IMR-90 (cell line): Measurements from ENCODE around the gene EMP1. TPM values are rescaled to one million over a fixed set of nuclear protein-coding genes. Genes with fewer than 3 reads are reported as not detected.

ENCODE experiments used
- ATAC-seq: fragments of 200-7000 bp; cut with Tn5 transposase; 2 replicates; pipeline ENCODE4 v1.9.1; 2020; ENCODE audit warnings: low read depth, mild to moderate bottlenecking, moderate library complexity
- BruUV-seq: library from RNA; stranded (reverse); fragments of 400-500 nt; replicated peaks from 2 replicates; lab custom pipeline; 2021; lab: Mats Ljungman, UMichigan
- CTCF ChIA-PET: fragments of 300-600 bp; formaldehyde crosslinking; extraction: SDS; loops from one replicate; lab custom pipeline; 2021; ENCODE audit warnings: antibody characterized with exemption; lab: Yijun Ruan, JAX
- POLR2A ChIA-PET: fragments of 300-600 bp; sonication (Branson Sonifier 250); formaldehyde crosslinking; loops from one replicate; lab custom pipeline; 2022; ENCODE audit warnings: antibody characterized with exemption; ENCODE audit not compliant: unreplicated experiment; lab: Charles Lee
- DNase-seq: peaks from one replicate; pipeline ENCODE4 v3.0.0; 2013
- H2AFZ ChIP-seq: replicated peaks from 2 replicates; pipeline ENCODE3; 2013; ENCODE audit warnings: low read length, mild to moderate bottlenecking; ENCODE audit not compliant: poor library complexity
- H2AK5ac ChIP-seq: 2 replicates; pipeline ENCODE4 v1.6.1; 2013; ENCODE audit warnings: low read depth, low read length, inconsistent platforms
- H2AK9ac ChIP-seq: replicated peaks from 2 replicates; pipeline ENCODE3; 2013; ENCODE audit warnings: mild to moderate bottlenecking, low read depth, low read length, moderate library complexity; ENCODE audit not compliant: poor library complexity
- H2BK120ac ChIP-seq: 2 replicates; pipeline ENCODE4 v1.6.1; 2013; ENCODE audit warnings: low read depth, low read length, inconsistent platforms
- H2BK15ac ChIP-seq: 3 replicates; pipeline ENCODE4 v1.6.1; 2013; ENCODE audit warnings: low read depth, low read length, inconsistent platforms
- H2BK20ac ChIP-seq: 2 replicates; pipeline ENCODE4 v1.6.1; 2013; ENCODE audit warnings: low read depth, mild to moderate bottlenecking, inconsistent platforms, low read length, moderate library complexity
- H2BK5ac ChIP-seq: 2 replicates; pipeline ENCODE4 v1.6.1; 2013; ENCODE audit warnings: mild to moderate bottlenecking, low read depth, low read length, inconsistent platforms; ENCODE audit not compliant: poor library complexity, severe bottlenecking
- H3K14ac ChIP-seq: replicated peaks from 2 replicates; pipeline ENCODE4 v1.6.1; 2013; ENCODE audit warnings: low read depth, low read length, inconsistent platforms
- H3K18ac ChIP-seq: 2 replicates; pipeline ENCODE4 v1.6.1; 2013; ENCODE audit warnings: low read depth, low read length, control low read depth
- H3K23ac ChIP-seq: 2 replicates; pipeline ENCODE4 v1.6.1; 2013; ENCODE audit warnings: low read depth, low read length, inconsistent platforms
- H3K27ac ChIP-seq: 2 replicates; pipeline ENCODE4 v1.5.1; 2013; ENCODE audit warnings: mild to moderate bottlenecking, control low read depth, low read length; ENCODE audit not compliant: insufficient read depth
- H3K27me3 ChIP-seq: 2 replicates; pipeline ENCODE4 v1.6.1; 2013; ENCODE audit warnings: low read length; ENCODE audit not compliant: control insufficient read depth, insufficient read depth
- H3K36me3 ChIP-seq: 2 replicates; pipeline ENCODE4 v1.6.1; 2013; ENCODE audit warnings: low read length, mixed read lengths; ENCODE audit not compliant: control insufficient read depth, insufficient read depth
- H3K4ac ChIP-seq: 2 replicates; pipeline ENCODE4 v1.6.1; 2013; ENCODE audit warnings: low read depth, low read length, inconsistent platforms
- H3K4me1 ChIP-seq: 2 replicates; pipeline ENCODE4 v1.6.1; 2013; ENCODE audit warnings: low read length, mixed read lengths; ENCODE audit not compliant: control insufficient read depth, insufficient read depth
- H3K4me2 ChIP-seq: 2 replicates; pipeline ENCODE4 v1.6.1; 2013; ENCODE audit warnings: low read depth, mild to moderate bottlenecking, control low read depth, low read length, moderate library complexity
- H3K4me3 ChIP-seq: 2 replicates; pipeline ENCODE4 v1.5.1; 2013; ENCODE audit warnings: low read depth, mild to moderate bottlenecking, control low read depth, low read length, moderate library complexity; ENCODE audit not compliant: insufficient read depth
- H3K56ac ChIP-seq: 2 replicates; pipeline ENCODE4 v1.6.1; 2013; ENCODE audit warnings: low read length, inconsistent platforms; ENCODE audit not compliant: insufficient read depth; ENCODE audit errors: extremely low read depth
- H3K79me1 ChIP-seq, 2 experiments: 2 replicates each; pipeline ENCODE4 v1.6.1; 2013; ENCODE audit warnings: low read length in 2 of 2, inconsistent platforms in 1 of 2, low read depth in 1 of 2
- H3K9ac ChIP-seq: 2 replicates; pipeline ENCODE4 v1.6.1; 2013; ENCODE audit warnings: low read depth, low read length, control low read depth
- H3K9me1 ChIP-seq: 2 replicates; pipeline ENCODE4 v1.6.1; 2013; ENCODE audit warnings: low read length, inconsistent platforms; ENCODE audit not compliant: insufficient read depth
- H3K9me3 ChIP-seq: 2 replicates; pipeline ENCODE4 v1.6.1; 2013; ENCODE audit warnings: low read length; ENCODE audit not compliant: control insufficient read depth, insufficient read depth
- H4K20me1 ChIP-seq: 2 replicates; pipeline ENCODE4 v1.6.1; 2013; ENCODE audit warnings: low read length, inconsistent platforms; ENCODE audit not compliant: insufficient read depth
- H4K5ac ChIP-seq: 2 replicates; pipeline ENCODE4 v1.6.1; 2013; ENCODE audit warnings: mild to moderate bottlenecking, low read depth, low read length, control low read depth
- H4K8ac ChIP-seq, 2 experiments: 2 replicates each; pipeline ENCODE4 v1.6.1; 2013; ENCODE audit warnings: low read depth in 2 of 2, low read length in 2 of 2, control low read depth in 1 of 2, inconsistent platforms in 1 of 2
- H4K91ac ChIP-seq: 2 replicates; pipeline ENCODE4 v1.6.1; 2013; ENCODE audit warnings: low read depth, low read length, inconsistent platforms; ENCODE audit not compliant: insufficient read depth
- CEBPB ChIP-seq: IDR thresholded peaks from 2 replicates; pipeline ENCODE4 v1.6.1; 2012; ENCODE audit warnings: low read depth, low read length, improper control_type of control experiment
- CHD1 ChIP-seq: IDR thresholded peaks from 2 replicates; pipeline ENCODE4 v1.6.1; 2012; ENCODE audit warnings: low read depth, low read length, improper control_type of control experiment
- FOS ChIP-seq: fragments of 150-350 bp; IDR thresholded peaks from 2 replicates; pipeline ENCODE4 v1.6.1; 2016; ENCODE audit warnings: low read depth, low read length
- MAFK ChIP-seq: IDR thresholded peaks from 2 replicates; pipeline ENCODE4 v1.6.1; 2012; ENCODE audit warnings: low read depth, low read length, improper control_type of control experiment
- MAZ ChIP-seq: IDR thresholded peaks from 2 replicates; pipeline ENCODE4 v1.6.1; 2012; ENCODE audit warnings: low read depth, mild to moderate bottlenecking, low read length, improper control_type of control experiment, moderate library complexity, borderline replicate concordance
- MXI1 ChIP-seq: IDR thresholded peaks from 2 replicates; pipeline ENCODE4 v1.6.1; 2012; ENCODE audit warnings: low read depth, mild to moderate bottlenecking, low read length, moderate library complexity, borderline replicate concordance
- NFE2L2 ChIP-seq: fragments of 150-350 bp; IDR thresholded peaks from 2 replicates; pipeline ENCODE4 v1.6.1; 2016; ENCODE audit warnings: low read depth, mild to moderate bottlenecking, low read length
- POLR2A ChIP-seq: IDR thresholded peaks from 2 replicates; pipeline ENCODE4 v1.6.1; 2012; ENCODE audit warnings: mild to moderate bottlenecking, low read depth, low read length
- RAD21 ChIP-seq: IDR thresholded peaks from 2 replicates; pipeline ENCODE4 v1.6.1; 2012; ENCODE audit warnings: low read length, improper control_type of control experiment
- RCOR1 ChIP-seq: IDR thresholded peaks from 2 replicates; pipeline ENCODE4 v1.6.1; 2012; ENCODE audit warnings: mild to moderate bottlenecking, low read length, improper control_type of control experiment; ENCODE audit not compliant: insufficient replicate concordance
- RFX5 ChIP-seq: IDR thresholded peaks from 2 replicates; pipeline ENCODE4 v1.8.0; 2012; ENCODE audit warnings: low read depth, mild to moderate bottlenecking, low read length, moderate library complexity
- SMC3 ChIP-seq: fragments of 150-350 bp; IDR thresholded peaks from 2 replicates; pipeline ENCODE4 v1.6.1; 2016; ENCODE audit warnings: low read depth, mild to moderate bottlenecking, antibody characterized with exemption, low read length, moderate library complexity
- WGBS, 2 experiments: methylation state at CpG; one replicate each; pipeline versions ENCODE4 v1.1.5 to v1.1.7; 2013; ENCODE audit warnings: missing lambda C conversion rate in 2 of 2; ENCODE audit not compliant: insufficient read length in 1 of 2; ENCODE audit errors: extremely low coverage in 2 of 2; 5-methylcytosine and 5-hydroxymethylcytosine counted together
- dilution Hi-C: fragments of 300-500 bp; cut with HindIII; formaldehyde crosslinking; loops from one replicate; pipeline ENCODE4 v1.14.3; 2018; ENCODE audit warnings: low sequenced_read_pairs; ENCODE audit not compliant: unreplicated experiment
- in situ Hi-C: fragments of 300-500 bp; cut with MboI; formaldehyde crosslinking; loops from 3 replicates; pipeline ENCODE4 v1.14.3; 2019; ENCODE audit warnings: low sequenced_read_pairs, inconsistent platforms, mixed read lengths
- intact Hi-C: fragments of 100-400 bp; cut with micrococcal nuclease; formaldehyde crosslinking; loops from 2 replicates; pipeline ENCODE4 v1.10.0; 2022
- polyA plus RNA-seq, 3 experiments: library from polyadenylated mRNA; depleted of rRNA; stranded (reverse); fragments of >200 nt; gene quantifications; 2 replicates each; pipeline ENCODE4 v1.2.3, GENCODE V29; 2012; ENCODE audit warnings: low replicate concordance in 1 of 3
- total RNA-seq: library from RNA; depleted of rRNA; stranded (reverse); fragments of >200 nt; gene quantifications from 2 replicates; pipeline ENCODE4 v1.2.3, GENCODE V29; 2012
- TF ChIP-seq, protein P1 (sequence below): conservative IDR thresholded peaks from 2 replicates; pipeline ENCODE4 v1.5.1; 2012; ENCODE audit warnings: mild to moderate bottlenecking, low read depth, low read length, improper control_type of control experiment
- TF ChIP-seq, protein P2 (sequence below): fragments of 150-350 bp; IDR thresholded peaks from 2 replicates; pipeline ENCODE4 v1.6.1; 2017; ENCODE audit warnings: mild to moderate bottlenecking, antibody characterized with exemption, low read length, low read depth
- TF ChIP-seq, protein P3 (sequence below): fragments of 150-350 bp; IDR thresholded peaks from 2 replicates; pipeline ENCODE4 v1.6.1; 2016; ENCODE audit warnings: low read depth, mild to moderate bottlenecking, low read length, moderate library complexity, borderline replicate concordance

The EMP1 gene
- total and polyA plus RNA-seq, 2 of the 4 experiments (the other 2 are of a cell fraction), result 137 to 201 TPM

DNA sequence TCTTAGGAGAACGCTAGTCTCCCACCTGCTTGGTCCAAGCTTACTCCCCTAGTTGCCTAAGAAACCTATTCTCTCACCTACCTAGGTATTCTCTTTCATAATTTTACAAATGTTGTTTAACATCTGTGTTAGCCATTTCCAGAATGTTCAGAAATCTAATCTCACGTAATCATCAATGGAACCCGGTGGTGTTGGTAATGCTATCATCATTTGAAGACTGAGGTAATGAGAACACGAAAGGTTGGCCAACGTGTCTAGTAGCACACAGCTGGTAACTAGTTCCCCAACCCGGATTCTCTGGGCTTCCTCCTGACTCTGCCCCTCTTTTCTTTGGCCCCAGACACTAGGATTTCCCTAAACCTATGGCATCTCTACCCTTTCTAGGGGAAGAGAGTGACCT is 43.8 kb upstream of the EMP1 start:
- ATAC-seq, result no peak
- Histone ChIP-seq H2BK120ac (no peak overlapping the region), H3K36me3 (no peaks in the 10 kb centered on the region), H2AK9ac (no peak overlapping the region), H4K8ac (no peak overlapping the region), H3K4me3 (no peak overlapping the region), H3K27ac (no peak overlapping the region), H2AFZ (no peak overlapping the region), H4K91ac (no peak overlapping the region), H2BK5ac (no peak overlapping the region), H3K27me3 (no peaks in the 10 kb centered on the region), H3K9ac (no peak overlapping the region), H3K23ac (no peak overlapping the region), H4K20me1 (no peaks in the 10 kb centered on the region), H3K4me2 (no peak overlapping the region), H3K56ac (no peak overlapping the region), H3K4me1 (peaks cover 9% of the 10 kb centered on the region), H3K4ac (no peak overlapping the region), H2AK5ac (no peak overlapping the region), H3K9me1 (no peaks in the 10 kb centered on the region), H3K9me3 (no peaks in the 10 kb centered on the region), H3K18ac (no peak overlapping the region), H4K5ac (no peak overlapping the region), H2BK20ac (no peak overlapping the region), H3K14ac (no peak overlapping the region), H2BK15ac (no peak overlapping the region), H3K79me1 (no peaks in the 10 kb centered on the region)
- no TSS peak for BruUV-seq
- dilution Hi-C loops (no loop called here), intact Hi-C loops (no loop called here), in situ Hi-C loops (no loop called here)
- WGBS, 2 experiments, result 93% methylated on average over 4 of the region's 6 CpGs; no CpG with 5 or more reads in 1 of the 2 experiments
- no peak for DNase-seq
- CTCF ChIA-PET, result interaction anchor here (1.7 kb wide), 1 partner anchor 26 kb away, joined by 4 read pairs; no protein-coding TSS in a partner anchor
- POLR2A ChIA-PET, result no interaction called here
- TF ChIP-seq RAD21 (no peak), CHD1 (no peak), MXI1 (no peak), MAZ (no peak), POLR2A (no peak), SMC3 (no peak), NFE2L2 (no peak), MAFK (no peak), RCOR1 (no peak), FOS (no peak), CEBPB (no peak), RFX5 (no peak)
- TF ChIP-seq, protein P1, sequence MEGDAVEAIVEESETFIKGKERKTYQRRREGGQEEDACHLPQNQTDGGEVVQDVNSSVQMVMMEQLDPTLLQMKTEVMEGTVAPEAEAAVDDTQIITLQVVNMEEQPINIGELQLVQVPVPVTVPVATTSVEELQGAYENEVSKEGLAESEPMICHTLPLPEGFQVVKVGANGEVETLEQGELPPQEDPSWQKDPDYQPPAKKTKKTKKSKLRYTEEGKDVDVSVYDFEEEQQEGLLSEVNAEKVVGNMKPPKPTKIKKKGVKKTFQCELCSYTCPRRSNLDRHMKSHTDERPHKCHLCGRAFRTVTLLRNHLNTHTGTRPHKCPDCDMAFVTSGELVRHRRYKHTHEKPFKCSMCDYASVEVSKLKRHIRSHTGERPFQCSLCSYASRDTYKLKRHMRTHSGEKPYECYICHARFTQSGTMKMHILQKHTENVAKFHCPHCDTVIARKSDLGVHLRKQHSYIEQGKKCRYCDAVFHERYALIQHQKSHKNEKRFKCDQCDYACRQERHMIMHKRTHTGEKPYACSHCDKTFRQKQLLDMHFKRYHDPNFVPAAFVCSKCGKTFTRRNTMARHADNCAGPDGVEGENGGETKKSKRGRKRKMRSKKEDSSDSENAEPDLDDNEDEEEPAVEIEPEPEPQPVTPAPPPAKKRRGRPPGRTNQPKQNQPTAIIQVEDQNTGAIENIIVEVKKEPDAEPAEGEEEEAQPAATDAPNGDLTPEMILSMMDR, result no peak
- TF ChIP-seq, protein P2, sequence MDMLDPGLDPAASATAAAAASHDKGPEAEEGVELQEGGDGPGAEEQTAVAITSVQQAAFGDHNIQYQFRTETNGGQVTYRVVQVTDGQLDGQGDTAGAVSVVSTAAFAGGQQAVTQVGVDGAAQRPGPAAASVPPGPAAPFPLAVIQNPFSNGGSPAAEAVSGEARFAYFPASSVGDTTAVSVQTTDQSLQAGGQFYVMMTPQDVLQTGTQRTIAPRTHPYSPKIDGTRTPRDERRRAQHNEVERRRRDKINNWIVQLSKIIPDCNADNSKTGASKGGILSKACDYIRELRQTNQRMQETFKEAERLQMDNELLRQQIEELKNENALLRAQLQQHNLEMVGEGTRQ, result no peak
- TF ChIP-seq, protein P3, sequence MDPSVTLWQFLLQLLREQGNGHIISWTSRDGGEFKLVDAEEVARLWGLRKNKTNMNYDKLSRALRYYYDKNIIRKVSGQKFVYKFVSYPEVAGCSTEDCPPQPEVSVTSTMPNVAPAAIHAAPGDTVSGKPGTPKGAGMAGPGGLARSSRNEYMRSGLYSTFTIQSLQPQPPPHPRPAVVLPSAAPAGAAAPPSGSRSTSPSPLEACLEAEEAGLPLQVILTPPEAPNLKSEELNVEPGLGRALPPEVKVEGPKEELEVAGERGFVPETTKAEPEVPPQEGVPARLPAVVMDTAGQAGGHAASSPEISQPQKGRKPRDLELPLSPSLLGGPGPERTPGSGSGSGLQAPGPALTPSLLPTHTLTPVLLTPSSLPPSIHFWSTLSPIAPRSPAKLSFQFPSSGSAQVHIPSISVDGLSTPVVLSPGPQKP, result no peak
